HepG2 (cell line): ENCODE data around the gene GDF15. TPM values are rescaled to one million over a fixed set of nuclear protein-coding genes. Genes with fewer than 3 reads are reported as not detected.
A peak's percentile ranks its signal among the peaks of the same experiment; 100 is the strongest.

Source experiments
- ISL2 ChIP-seq: sonication (generic); formaldehyde crosslinking; IDR thresholded peaks from 2 replicates; pipeline ENCODE4 v1.5.0; 2020; ENCODE audit warnings: missing genetic modification reagents
- KDM4B ChIP-seq: sonication (generic); formaldehyde crosslinking; IDR thresholded peaks from 2 replicates; pipeline ENCODE4 v1.4.0; 2020; ENCODE audit warnings: missing genetic modification reagents
- ONECUT2 ChIP-seq: sonication (generic); formaldehyde crosslinking; IDR thresholded peaks from 2 replicates; pipeline ENCODE4 v1.4.0; 2020; ENCODE audit warnings: missing genetic modification reagents
- RARA ChIP-seq: IDR thresholded peaks from 2 replicates; pipeline ENCODE4 v1.6.1; 2016; ENCODE audit warnings: missing genetic modification reagents, missing compliant biosample characterization
- THAP11 ChIP-seq: IDR thresholded peaks from 2 replicates; pipeline ENCODE4 v1.6.1; 2016; ENCODE audit warnings: missing biosample characterization, missing genetic modification reagents
- YEATS4 ChIP-seq: sonication (generic); formaldehyde crosslinking; IDR thresholded peaks from 2 replicates; pipeline ENCODE4 v1.4.0; 2020; ENCODE audit warnings: missing genetic modification reagents, borderline replicate concordance
- ZNF136 ChIP-seq: sonication (generic); formaldehyde crosslinking; IDR thresholded peaks from 2 replicates; pipeline ENCODE4 v1.8.1; 2022; ENCODE audit warnings: low read depth, mild to moderate bottlenecking, moderate library complexity, missing genetic modification reagents
- ZNF253 ChIP-seq: sonication (generic); formaldehyde crosslinking; IDR thresholded peaks from 2 replicates; pipeline ENCODE4 v1.8.0; 2022; ENCODE audit warnings: mild to moderate bottlenecking, missing genetic modification reagents, borderline replicate concordance
- ZNF567 ChIP-seq: sonication (generic); formaldehyde crosslinking; IDR thresholded peaks from 2 replicates; pipeline ENCODE4 v1.8.1; 2023; ENCODE audit warnings: mild to moderate bottlenecking, missing genetic modification reagents, borderline replicate concordance
- ZNF614 ChIP-seq: IDR thresholded peaks from 2 replicates; pipeline ENCODE4 v1.6.1; 2018; ENCODE audit warnings: missing biosample characterization, missing genetic modification reagents, inconsistent platforms, borderline replicate concordance
- ZSCAN21 ChIP-seq: sonication (generic); formaldehyde crosslinking; IDR thresholded peaks from 2 replicates; pipeline ENCODE4 v1.8.0; 2022; ENCODE audit warnings: mild to moderate bottlenecking, missing genetic modification reagents, moderate library complexity, borderline replicate concordance
- polyA plus RNA-seq, 8 experiments: library from polyadenylated mRNA; depleted of rRNA in 3 of 8; stranded (reverse) in 7 of 8; unstranded in 1 of 8; fragments of >200 nt; fragmentation: Illumina TruSeq in 4 of 8; extraction: Trizol in 4 of 8; gene quantifications; 2 replicates each; pipeline versions ENCODE4 v1.2.1 to v1.2.3, GENCODE V29; 2011 to 2016; ENCODE audit warnings: low read depth in 4 of 8, missing spikeins in 1 of 8, mixed read lengths in 1 of 8; ENCODE audit not compliant: insufficient read depth in 1 of 8
- total RNA-seq, 5 experiments: library from RNA; depleted of rRNA; stranded (reverse); fragments of >200 nt; fragmentation: Illumina TruSeq; extraction: Trizol; gene quantifications; 2 replicates each; pipeline ENCODE4 v1.2.3, GENCODE V29; 2016; ENCODE audit warnings: low read depth in 1 of 5
- TF ChIP-seq, protein P1 (sequence below): sonication (generic); formaldehyde crosslinking; IDR thresholded peaks from 2 replicates; pipeline ENCODE4 v1.4.0; 2020; ENCODE audit warnings: missing genetic modification reagents
- TF ChIP-seq, protein P2 (sequence below): sonication (generic); formaldehyde crosslinking; IDR thresholded peaks from 2 replicates; pipeline ENCODE4 v1.4.0; 2020; ENCODE audit warnings: missing genetic modification reagents, borderline replicate concordance
- TF ChIP-seq, protein P3 (sequence below): sonication (generic); formaldehyde crosslinking; IDR thresholded peaks from 2 replicates; pipeline ENCODE4 v1.8.0; 2022; ENCODE audit warnings: mild to moderate bottlenecking, missing genetic modification reagents; ENCODE audit not compliant: insufficient replicate concordance
- TF ChIP-seq, protein P4 (sequence below): sonication (generic); formaldehyde crosslinking; IDR thresholded peaks from 2 replicates; pipeline ENCODE4 v1.4.0; 2020; ENCODE audit warnings: missing genetic modification reagents

Gene GDF15
- total and polyA plus RNA-seq, 2 of the 13 experiments (the other 11 are each of a cell fraction or from before 2014, with no cell fraction given) = 146 to 422 TPM

DNA sequence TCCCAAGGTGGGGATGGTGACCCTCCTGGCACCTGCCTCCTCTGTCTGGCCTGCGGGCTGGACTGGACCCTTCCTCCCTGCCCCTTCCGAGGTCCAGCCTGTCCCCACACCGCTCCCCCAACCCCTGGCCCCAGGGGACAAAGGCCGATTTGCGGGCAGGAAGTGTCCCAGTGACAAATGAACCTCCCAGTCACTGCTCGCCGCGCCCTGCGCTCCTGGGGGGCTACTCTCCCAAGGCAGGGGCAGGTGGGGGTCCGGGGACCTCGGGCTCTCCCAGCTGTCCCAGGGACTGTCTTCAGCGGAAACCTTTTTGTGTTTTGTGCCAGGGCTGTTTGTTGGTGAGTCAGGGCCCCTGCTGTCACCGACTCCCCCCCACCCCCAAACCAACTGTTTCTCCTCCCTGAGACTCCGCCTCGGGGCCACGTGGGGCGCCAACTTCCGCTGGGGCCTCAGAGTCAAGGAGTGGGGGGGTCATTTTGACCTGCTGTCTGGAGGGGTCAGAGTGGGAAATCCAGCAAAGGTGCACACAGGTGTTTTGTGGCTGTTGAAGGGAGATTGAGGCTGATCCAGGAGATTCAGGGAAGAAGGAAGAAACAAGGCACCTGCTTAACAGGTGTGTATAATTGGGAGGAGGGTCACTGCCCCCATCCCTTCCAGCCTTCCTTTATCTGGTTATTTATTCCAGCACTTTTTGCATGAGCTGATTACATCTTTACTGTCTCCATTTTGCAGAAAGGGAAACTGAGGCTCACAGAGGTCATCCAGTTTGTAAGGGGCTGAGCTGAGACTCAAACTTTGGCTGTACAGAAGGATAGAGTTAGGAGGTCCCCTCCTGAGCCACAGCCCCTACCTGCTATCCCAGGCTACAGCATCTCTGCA, 44.7 kb upstream of the GDF15 start (continued):
- TF ChIP-seq, protein P1, sequence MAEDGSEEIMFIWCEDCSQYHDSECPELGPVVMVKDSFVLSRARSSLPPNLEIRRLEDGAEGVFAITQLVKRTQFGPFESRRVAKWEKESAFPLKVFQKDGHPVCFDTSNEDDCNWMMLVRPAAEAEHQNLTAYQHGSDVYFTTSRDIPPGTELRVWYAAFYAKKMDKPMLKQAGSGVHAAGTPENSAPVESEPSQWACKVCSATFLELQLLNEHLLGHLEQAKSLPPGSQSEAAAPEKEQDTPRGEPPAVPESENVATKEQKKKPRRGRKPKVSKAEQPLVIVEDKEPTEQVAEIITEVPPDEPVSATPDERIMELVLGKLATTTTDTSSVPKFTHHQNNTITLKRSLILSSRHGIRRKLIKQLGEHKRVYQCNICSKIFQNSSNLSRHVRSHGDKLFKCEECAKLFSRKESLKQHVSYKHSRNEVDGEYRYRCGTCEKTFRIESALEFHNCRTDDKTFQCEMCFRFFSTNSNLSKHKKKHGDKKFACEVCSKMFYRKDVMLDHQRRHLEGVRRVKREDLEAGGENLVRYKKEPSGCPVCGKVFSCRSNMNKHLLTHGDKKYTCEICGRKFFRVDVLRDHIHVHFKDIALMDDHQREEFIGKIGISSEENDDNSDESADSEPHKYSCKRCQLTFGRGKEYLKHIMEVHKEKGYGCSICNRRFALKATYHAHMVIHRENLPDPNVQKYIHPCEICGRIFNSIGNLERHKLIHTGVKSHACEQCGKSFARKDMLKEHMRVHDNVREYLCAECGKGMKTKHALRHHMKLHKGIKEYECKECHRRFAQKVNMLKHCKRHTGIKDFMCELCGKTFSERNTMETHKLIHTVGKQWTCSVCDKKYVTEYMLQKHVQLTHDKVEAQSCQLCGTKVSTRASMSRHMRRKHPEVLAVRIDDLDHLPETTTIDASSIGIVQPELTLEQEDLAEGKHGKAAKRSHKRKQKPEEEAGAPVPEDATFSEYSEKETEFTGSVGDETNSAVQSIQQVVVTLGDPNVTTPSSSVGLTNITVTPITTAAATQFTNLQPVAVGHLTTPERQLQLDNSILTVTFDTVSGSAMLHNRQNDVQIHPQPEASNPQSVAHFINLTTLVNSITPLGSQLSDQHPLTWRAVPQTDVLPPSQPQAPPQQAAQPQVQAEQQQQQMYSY (CRISPR knock-in tag) = 0 out of 2 replicates have a peak, but pooled peaks have one; percentile 29
- TF ChIP-seq ONECUT2 (CRISPR knock-in tag) (no peak), RARA (CRISPR knock-in tag) (peak; percentile 71), KDM4B (no peak), THAP11 (CRISPR knock-in tag) (peak; percentile 42; the same call in 1 of the 2 replicates), ZNF253 (CRISPR knock-in tag) (no peak), YEATS4 (CRISPR knock-in tag) (peak; percentile 81; the same call in 1 of the 2 replicates), ISL2 (CRISPR knock-in tag) (peak; percentile 54; the same call in 1 of the 2 replicates), ZNF614 (no peak), ZNF136 (CRISPR knock-in tag) (no peak), ZSCAN21 (CRISPR knock-in tag) (no peak), ZNF567 (CRISPR knock-in tag) (no peak)
- TF ChIP-seq, protein P2, sequence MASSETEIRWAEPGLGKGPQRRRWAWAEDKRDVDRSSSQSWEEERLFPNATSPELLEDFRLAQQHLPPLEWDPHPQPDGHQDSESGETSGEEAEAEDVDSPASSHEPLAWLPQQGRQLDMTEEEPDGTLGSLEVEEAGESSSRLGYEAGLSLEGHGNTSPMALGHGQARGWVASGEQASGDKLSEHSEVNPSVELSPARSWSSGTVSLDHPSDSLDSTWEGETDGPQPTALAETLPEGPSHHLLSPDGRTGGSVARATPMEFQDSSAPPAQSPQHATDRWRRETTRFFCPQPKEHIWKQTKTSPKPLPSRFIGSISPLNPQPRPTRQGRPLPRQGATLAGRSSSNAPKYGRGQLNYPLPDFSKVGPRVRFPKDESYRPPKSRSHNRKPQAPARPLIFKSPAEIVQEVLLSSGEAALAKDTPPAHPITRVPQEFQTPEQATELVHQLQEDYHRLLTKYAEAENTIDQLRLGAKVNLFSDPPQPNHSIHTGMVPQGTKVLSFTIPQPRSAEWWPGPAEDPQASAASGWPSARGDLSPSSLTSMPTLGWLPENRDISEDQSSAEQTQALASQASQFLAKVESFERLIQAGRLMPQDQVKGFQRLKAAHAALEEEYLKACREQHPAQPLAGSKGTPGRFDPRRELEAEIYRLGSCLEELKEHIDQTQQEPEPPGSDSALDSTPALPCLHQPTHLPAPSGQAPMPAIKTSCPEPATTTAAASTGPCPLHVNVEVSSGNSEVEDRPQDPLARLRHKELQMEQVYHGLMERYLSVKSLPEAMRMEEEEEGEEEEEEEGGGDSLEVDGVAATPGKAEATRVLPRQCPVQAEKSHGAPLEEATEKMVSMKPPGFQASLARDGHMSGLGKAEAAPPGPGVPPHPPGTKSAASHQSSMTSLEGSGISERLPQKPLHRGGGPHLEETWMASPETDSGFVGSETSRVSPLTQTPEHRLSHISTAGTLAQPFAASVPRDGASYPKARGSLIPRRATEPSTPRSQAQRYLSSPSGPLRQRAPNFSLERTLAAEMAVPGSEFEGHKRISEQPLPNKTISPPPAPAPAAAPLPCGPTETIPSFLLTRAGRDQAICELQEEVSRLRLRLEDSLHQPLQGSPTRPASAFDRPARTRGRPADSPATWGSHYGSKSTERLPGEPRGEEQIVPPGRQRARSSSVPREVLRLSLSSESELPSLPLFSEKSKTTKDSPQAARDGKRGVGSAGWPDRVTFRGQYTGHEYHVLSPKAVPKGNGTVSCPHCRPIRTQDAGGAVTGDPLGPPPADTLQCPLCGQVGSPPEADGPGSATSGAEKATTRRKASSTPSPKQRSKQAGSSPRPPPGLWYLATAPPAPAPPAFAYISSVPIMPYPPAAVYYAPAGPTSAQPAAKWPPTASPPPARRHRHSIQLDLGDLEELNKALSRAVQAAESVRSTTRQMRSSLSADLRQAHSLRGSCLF (CRISPR knock-in tag) = no peak
- TF ChIP-seq, protein P3, sequence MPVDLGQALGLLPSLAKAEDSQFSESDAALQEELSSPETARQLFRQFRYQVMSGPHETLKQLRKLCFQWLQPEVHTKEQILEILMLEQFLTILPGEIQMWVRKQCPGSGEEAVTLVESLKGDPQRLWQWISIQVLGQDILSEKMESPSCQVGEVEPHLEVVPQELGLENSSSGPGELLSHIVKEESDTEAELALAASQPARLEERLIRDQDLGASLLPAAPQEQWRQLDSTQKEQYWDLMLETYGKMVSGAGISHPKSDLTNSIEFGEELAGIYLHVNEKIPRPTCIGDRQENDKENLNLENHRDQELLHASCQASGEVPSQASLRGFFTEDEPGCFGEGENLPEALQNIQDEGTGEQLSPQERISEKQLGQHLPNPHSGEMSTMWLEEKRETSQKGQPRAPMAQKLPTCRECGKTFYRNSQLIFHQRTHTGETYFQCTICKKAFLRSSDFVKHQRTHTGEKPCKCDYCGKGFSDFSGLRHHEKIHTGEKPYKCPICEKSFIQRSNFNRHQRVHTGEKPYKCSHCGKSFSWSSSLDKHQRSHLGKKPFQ (CRISPR knock-in tag) = peak; percentile 17
- TF ChIP-seq, protein P4, sequence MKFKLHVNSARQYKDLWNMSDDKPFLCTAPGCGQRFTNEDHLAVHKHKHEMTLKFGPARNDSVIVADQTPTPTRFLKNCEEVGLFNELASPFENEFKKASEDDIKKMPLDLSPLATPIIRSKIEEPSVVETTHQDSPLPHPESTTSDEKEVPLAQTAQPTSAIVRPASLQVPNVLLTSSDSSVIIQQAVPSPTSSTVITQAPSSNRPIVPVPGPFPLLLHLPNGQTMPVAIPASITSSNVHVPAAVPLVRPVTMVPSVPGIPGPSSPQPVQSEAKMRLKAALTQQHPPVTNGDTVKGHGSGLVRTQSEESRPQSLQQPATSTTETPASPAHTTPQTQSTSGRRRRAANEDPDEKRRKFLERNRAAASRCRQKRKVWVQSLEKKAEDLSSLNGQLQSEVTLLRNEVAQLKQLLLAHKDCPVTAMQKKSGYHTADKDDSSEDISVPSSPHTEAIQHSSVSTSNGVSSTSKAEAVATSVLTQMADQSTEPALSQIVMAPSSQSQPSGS (CRISPR knock-in tag) = no peak
